Testis (tissue), 2 donors: Measurements from ENCODE around the gene ZNF792.

Experiments
- POLR2A ChIP-seq: fragments of 450-650 bp; IDR thresholded peaks from one replicate; pipeline ENCODE4 v1.6.1; 2017; ENCODE audit warnings: antibody characterized with exemption, mild to moderate bottlenecking, moderate library complexity
- TF ChIP-seq, protein P1 (sequence below), 3 experiments: fragments of 450-650 bp in 2 of 3; fragments of 200-600 bp in 1 of 3; sonication (generic) in 1 of 3; IDR thresholded peaks; one replicate each; pipeline ENCODE4 v1.5.1; 2016 to 2019; ENCODE audit warnings: antibody characterized with exemption in 3 of 3, mild to moderate bottlenecking in 2 of 3, moderate library complexity in 1 of 3

DNA sequence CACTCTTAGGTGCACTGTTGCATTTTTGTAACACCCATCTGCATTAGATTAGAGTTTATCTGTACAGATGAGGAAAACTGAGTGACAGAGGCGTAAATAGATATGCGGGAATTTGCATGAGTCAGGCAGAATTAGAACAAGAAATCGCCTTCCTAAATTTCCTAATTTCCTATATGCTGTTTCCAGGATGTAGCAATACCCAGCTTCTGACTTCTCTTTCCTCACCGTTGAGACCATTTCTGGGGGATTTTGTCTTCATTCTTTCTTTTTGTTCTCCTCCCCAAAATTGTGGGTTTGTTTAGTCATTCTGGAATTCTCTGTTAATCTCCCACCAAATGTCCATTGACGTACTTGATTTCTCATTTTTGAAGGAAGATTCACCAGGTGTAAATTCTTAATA lies 10.6 kb upstream of the ZNF792 start:
- TF ChIP-seq, protein P1, sequence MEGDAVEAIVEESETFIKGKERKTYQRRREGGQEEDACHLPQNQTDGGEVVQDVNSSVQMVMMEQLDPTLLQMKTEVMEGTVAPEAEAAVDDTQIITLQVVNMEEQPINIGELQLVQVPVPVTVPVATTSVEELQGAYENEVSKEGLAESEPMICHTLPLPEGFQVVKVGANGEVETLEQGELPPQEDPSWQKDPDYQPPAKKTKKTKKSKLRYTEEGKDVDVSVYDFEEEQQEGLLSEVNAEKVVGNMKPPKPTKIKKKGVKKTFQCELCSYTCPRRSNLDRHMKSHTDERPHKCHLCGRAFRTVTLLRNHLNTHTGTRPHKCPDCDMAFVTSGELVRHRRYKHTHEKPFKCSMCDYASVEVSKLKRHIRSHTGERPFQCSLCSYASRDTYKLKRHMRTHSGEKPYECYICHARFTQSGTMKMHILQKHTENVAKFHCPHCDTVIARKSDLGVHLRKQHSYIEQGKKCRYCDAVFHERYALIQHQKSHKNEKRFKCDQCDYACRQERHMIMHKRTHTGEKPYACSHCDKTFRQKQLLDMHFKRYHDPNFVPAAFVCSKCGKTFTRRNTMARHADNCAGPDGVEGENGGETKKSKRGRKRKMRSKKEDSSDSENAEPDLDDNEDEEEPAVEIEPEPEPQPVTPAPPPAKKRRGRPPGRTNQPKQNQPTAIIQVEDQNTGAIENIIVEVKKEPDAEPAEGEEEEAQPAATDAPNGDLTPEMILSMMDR (IDR thresholded peaks at IDR 0.05), result no peak
- no peak for TF ChIP-seq POLR2A
